ENCODE results near the gene ZNF683.
A peak's percentile ranks its signal among the peaks of the same experiment; 100 is the strongest.

- TF ChIP-seq TCF12 (IDR thresholded peaks at IDR 0.05; ENCODE audit: low read depth), result no peak
- peak; percentile 54; the same call in 1 of the 2 replicates for TF ChIP-seq REST (IDR thresholded peaks at IDR 0.05; ENCODE audit: low read depth)
- no peak for TF ChIP-seq EP300 (IDR thresholded peaks at IDR 0.05; ENCODE audit: borderline replicate concordance)
- no peak for TF ChIP-seq EGR1 (IDR thresholded peaks at IDR 0.05)
- no peak for TF ChIP-seq MAX (IDR thresholded peaks at IDR 0.05)
- no peak for TF ChIP-seq FOXM1 (IDR thresholded peaks at IDR 0.05; ENCODE audit: borderline replicate concordance, low read depth)
- no peak for TF ChIP-seq TEAD4 (IDR thresholded peaks at IDR 0.05)
- no peak for TF ChIP-seq TAF1 (IDR thresholded peaks at IDR 0.05; ENCODE audit: low read depth)
These were observed 40.5 kb upstream of the ZNF683 start for GRCh38 chr1:26413031-26413430.

Data from Ishikawa (cell line).